K562 (cell line): Measurements from ENCODE around the gene NDUFB10. TPM values are rescaled to one million over a fixed set of nuclear protein-coding genes. Genes with fewer than 3 reads are reported as not detected.

Experiments
- BCOR ChIP-seq: fragments of 450-650 bp; IDR thresholded peaks from 2 replicates; pipeline ENCODE4 v1.6.1; 2016
- CLOCK ChIP-seq: fragments of 250-450 bp; sonication (Bioruptor Pico); IDR thresholded peaks from 2 replicates; pipeline ENCODE4 v1.4.0; 2020; ENCODE audit warnings: mild to moderate bottlenecking, moderate library complexity, borderline replicate concordance
- HNRNPK ChIP-seq: fragments of 200-400 bp; formaldehyde crosslinking; IDR thresholded peaks from one replicate; pipeline ENCODE4 v1.6.1; 2018; ENCODE audit warnings: mild to moderate bottlenecking, low read depth, low read length; ENCODE audit not compliant: poor library complexity, severe bottlenecking
- ZNF584 ChIP-seq: fragments of 200-800 bp; sonication (Bioruptor generic); IDR thresholded peaks from 2 replicates; pipeline ENCODE4 v1.6.1; 2016; ENCODE audit warnings: low read depth, mild to moderate bottlenecking, missing genetic modification characterization, missing compliant biosample characterization
- polyA plus RNA-seq, 8 experiments: library from polyadenylated mRNA; depleted of rRNA in 4 of 8; stranded (reverse) in 5 of 8; unstranded in 3 of 8; fragments of >200 nt; fragmentation: Nextera tagmentation in 2 of 8; fragmentation: Illumina TruSeq in 1 of 8; extraction: Ambion mirVana in 2 of 8; extraction: Trizol in 1 of 8; gene quantifications; 2 replicates each; pipeline versions ENCODE4 v1.2.1 to v1.2.3, GENCODE V29; 2011 to 2014; ENCODE audit warnings: inconsistent platforms in 1 of 8, missing spikeins in 1 of 8
- total RNA-seq, 7 experiments: library from RNA; depleted of rRNA in 6 of 7; stranded (reverse); fragments of >200 nt in 6 of 7; fragmentation: Illumina TruSeq in 2 of 7; extraction: Trizol in 2 of 7; gene quantifications; 2 replicates each; pipeline versions ENCODE4 v1.2.1 to v1.2.3, GENCODE V29; 2011 to 2021; ENCODE audit warnings: low replicate concordance in 1 of 7
- TF ChIP-seq, protein P1 (sequence below): IDR thresholded peaks from 3 replicates; pipeline ENCODE4 v1.6.1; 2011; ENCODE audit warnings: borderline replicate concordance, mild to moderate bottlenecking, moderate library complexity; ENCODE audit not compliant: insufficient read length; ENCODE audit errors: extremely low read depth
- TF ChIP-seq, protein P2 (sequence below), 2 experiments: fragments of 450-650 bp; formaldehyde crosslinking in 1 of 2; IDR thresholded peaks; 2 replicates each; pipeline versions ENCODE4 v1.4.0 to v1.6.1; 2014 to 2020; ENCODE audit warnings: mild to moderate bottlenecking in 2 of 2, borderline replicate concordance in 1 of 2, low read depth in 1 of 2

Gene NDUFB10
- total and polyA plus RNA-seq, 9 of the 15 experiments (the other 6 are each of a cell fraction or from before 2014, with no cell fraction given), result 69.3 to 527 (median 161) TPM

DNA sequence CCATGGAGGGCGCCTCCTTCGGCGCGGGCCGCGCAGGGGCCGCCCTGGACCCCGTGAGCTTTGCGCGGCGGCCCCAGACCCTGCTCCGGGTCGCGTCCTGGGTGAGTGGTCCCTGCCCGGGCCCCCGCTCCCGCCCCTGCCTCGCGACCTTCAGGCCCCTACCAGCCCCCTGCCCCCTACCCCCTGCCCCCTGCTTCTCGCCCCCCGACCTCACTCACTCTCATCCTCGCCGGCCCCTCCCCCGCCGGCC, 30.7 kb downstream of the NDUFB10 start (continued):
- TF ChIP-seq, protein P1, sequence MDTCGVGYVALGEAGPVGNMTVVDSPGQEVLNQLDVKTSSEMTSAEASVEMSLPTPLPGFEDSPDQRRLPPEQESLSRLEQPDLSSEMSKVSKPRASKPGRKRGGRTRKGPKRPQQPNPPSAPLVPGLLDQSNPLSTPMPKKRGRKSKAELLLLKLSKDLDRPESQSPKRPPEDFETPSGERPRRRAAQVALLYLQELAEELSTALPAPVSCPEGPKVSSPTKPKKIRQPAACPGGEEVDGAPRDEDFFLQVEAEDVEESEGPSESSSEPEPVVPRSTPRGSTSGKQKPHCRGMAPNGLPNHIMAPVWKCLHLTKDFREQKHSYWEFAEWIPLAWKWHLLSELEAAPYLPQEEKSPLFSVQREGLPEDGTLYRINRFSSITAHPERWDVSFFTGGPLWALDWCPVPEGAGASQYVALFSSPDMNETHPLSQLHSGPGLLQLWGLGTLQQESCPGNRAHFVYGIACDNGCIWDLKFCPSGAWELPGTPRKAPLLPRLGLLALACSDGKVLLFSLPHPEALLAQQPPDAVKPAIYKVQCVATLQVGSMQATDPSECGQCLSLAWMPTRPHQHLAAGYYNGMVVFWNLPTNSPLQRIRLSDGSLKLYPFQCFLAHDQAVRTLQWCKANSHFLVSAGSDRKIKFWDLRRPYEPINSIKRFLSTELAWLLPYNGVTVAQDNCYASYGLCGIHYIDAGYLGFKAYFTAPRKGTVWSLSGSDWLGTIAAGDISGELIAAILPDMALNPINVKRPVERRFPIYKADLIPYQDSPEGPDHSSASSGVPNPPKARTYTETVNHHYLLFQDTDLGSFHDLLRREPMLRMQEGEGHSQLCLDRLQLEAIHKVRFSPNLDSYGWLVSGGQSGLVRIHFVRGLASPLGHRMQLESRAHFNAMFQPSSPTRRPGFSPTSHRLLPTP, result no peak
- peak; percentile 67 for TF ChIP-seq HNRNPK
- no peak for TF ChIP-seq ZNF584 (CRISPR knock-in tag)
- TF ChIP-seq, protein P2, sequence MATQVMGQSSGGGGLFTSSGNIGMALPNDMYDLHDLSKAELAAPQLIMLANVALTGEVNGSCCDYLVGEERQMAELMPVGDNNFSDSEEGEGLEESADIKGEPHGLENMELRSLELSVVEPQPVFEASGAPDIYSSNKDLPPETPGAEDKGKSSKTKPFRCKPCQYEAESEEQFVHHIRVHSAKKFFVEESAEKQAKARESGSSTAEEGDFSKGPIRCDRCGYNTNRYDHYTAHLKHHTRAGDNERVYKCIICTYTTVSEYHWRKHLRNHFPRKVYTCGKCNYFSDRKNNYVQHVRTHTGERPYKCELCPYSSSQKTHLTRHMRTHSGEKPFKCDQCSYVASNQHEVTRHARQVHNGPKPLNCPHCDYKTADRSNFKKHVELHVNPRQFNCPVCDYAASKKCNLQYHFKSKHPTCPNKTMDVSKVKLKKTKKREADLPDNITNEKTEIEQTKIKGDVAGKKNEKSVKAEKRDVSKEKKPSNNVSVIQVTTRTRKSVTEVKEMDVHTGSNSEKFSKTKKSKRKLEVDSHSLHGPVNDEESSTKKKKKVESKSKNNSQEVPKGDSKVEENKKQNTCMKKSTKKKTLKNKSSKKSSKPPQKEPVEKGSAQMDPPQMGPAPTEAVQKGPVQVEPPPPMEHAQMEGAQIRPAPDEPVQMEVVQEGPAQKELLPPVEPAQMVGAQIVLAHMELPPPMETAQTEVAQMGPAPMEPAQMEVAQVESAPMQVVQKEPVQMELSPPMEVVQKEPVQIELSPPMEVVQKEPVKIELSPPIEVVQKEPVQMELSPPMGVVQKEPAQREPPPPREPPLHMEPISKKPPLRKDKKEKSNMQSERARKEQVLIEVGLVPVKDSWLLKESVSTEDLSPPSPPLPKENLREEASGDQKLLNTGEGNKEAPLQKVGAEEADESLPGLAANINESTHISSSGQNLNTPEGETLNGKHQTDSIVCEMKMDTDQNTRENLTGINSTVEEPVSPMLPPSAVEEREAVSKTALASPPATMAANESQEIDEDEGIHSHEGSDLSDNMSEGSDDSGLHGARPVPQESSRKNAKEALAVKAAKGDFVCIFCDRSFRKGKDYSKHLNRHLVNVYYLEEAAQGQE (IDR thresholded peaks at IDR 0.05; ENCODE audit: borderline replicate concordance), result no peak
- TF ChIP-seq, protein P2 (CRISPR knock-in tag; IDR thresholded peaks at IDR 0.05; ENCODE audit: low read depth), result no peak
- no peak for TF ChIP-seq BCOR
- no peak for TF ChIP-seq CLOCK
- TF ChIP-seq, all 486 proteins: peak for 5
